ENCODE results near the gene SH3D21.

DNA sequence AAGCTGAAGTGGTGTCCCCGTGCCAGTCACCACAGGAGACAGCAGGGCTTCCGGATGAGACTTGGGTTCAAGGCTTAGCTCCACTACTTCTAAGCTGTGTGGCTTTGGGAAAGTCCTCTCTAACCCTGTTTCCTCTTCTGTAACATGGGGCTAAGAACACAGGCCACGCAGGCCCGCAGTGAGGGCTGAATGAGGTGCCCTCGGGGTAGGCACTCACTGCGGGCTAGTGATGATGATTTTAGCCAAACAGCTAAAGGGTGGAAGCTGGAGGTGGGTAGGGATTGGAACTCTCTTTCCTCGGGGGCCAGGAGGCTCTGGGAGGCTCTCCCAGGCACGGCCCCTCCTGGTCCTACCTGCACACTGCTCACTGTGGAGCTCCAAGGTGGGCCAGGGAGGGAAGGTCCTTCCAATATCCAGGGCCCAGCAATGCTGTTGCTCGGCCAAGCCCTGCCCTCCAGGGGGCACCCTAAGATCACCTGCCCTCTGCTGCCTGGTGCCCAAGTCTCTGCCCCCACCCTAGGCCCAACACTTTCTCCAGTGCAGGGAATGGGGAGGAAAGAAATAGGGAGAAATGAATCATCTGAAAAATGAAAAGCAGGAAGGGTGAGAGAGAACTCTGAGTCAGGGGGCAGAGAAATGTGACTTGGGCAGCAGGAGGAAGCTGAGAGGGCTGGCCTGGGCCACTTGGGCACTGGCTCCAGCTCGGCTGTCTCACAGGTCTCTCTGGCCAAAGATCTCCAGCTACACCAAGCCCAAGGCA is 36.4 kb downstream of the SH3D21 start:
- TF ChIP-seq, protein P1, sequence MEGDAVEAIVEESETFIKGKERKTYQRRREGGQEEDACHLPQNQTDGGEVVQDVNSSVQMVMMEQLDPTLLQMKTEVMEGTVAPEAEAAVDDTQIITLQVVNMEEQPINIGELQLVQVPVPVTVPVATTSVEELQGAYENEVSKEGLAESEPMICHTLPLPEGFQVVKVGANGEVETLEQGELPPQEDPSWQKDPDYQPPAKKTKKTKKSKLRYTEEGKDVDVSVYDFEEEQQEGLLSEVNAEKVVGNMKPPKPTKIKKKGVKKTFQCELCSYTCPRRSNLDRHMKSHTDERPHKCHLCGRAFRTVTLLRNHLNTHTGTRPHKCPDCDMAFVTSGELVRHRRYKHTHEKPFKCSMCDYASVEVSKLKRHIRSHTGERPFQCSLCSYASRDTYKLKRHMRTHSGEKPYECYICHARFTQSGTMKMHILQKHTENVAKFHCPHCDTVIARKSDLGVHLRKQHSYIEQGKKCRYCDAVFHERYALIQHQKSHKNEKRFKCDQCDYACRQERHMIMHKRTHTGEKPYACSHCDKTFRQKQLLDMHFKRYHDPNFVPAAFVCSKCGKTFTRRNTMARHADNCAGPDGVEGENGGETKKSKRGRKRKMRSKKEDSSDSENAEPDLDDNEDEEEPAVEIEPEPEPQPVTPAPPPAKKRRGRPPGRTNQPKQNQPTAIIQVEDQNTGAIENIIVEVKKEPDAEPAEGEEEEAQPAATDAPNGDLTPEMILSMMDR (conservative IDR thresholded peaks at IDR 0.05; ENCODE audit: low read length): peak; percentile 81
- TF ChIP-seq EZH2phosphoT487 (IDR thresholded peaks at IDR 0.05; ENCODE audit: borderline replicate concordance, low read depth, low read length): no peak
